HL-60 (cell line): ENCODE results near the gene EML2.

ENCODE experiments used
- DNase-seq, 2 experiments: peaks; one replicate each; pipeline ENCODE4 v3.0.0-alpha.2; 2010 to 2020; ENCODE audit warnings: low read depth in 1 of 2, low spot score in 1 of 2
- H3K27ac ChIP-seq: fragments of 250-450 bp; sonication (Bioruptor Pico); replicated peaks from 2 replicates; pipeline ENCODE4 v1.5.1; 2020; ENCODE audit warnings: mild to moderate bottlenecking, moderate library complexity
- H3K27me3 ChIP-seq: fragments of 250-450 bp; sonication (Bioruptor Pico); 2 replicates; pipeline ENCODE4 v1.5.1; 2021; ENCODE audit warnings: mild to moderate bottlenecking, moderate library complexity; ENCODE audit not compliant: insufficient read depth, poor library complexity, severe bottlenecking
- H3K4me3 ChIP-seq: replicated peaks from 2 replicates; pipeline ENCODE4 v1.5.1; 2011; ENCODE audit warnings: mild to moderate bottlenecking, control low read depth, low read length; ENCODE audit not compliant: insufficient read depth
- CTCF ChIP-seq: IDR thresholded peaks from one replicate; pipeline ENCODE4 v1.5.1; 2011; ENCODE audit warnings: low read length, control low read depth, inconsistent platforms; ENCODE audit not compliant: insufficient read depth
- GABPA ChIP-seq: IDR thresholded peaks from 2 replicates; pipeline ENCODE4 v1.6.1; 2012; ENCODE audit warnings: low read depth
- POLR2AphosphoS5 ChIP-seq: IDR thresholded peaks from 2 replicates; pipeline ENCODE4 v1.6.1; 2012; ENCODE audit warnings: low read depth
- REST ChIP-seq: IDR thresholded peaks from 2 replicates; pipeline ENCODE4 v1.6.1; 2012; ENCODE audit warnings: low read depth; ENCODE audit not compliant: insufficient replicate concordance
- SPI1 ChIP-seq: IDR thresholded peaks from 2 replicates; pipeline ENCODE4 v1.6.1; 2012; ENCODE audit warnings: low read depth, mild to moderate bottlenecking, borderline replicate concordance

EML2 gene

GRCh38 chr19:45676851-45677263 lies 37.7 kb upstream of the EML2 start:
- TF ChIP-seq POLR2AphosphoS5 (no peak), SPI1 (no peak), CTCF (no peak), GABPA (no peak), REST (no peak)
- DNase-seq, result no peak
- Histone ChIP-seq H3K27ac (no peak overlapping the region), H3K4me3 (no peak overlapping the region), H3K27me3 (peaks cover 5% of the 10 kb centered on the region)

DNA sequence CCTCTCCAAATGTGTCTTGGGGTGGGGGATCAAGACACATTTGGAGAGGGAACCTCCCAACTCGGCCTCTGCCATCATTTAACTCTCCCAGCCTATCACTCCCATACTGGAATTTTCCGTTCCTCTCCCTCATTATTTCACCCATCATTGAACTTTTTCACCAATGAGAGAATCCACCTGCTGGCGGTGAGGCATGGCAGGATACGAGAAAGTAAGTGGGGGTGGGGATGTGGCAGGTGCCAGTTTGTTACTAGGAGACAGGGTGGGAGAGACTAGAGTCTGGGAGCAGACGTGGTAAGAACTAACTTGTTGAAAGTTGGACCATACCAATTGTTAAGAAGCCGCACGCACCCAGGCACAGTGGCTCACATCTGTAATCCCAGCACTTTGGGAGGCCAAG lies 35.7 kb upstream of the EML2 start:
- H3K27ac ChIP-seq, result no peak overlapping the region
- no peak for DNase-seq
- peaks cover 14% of the 10 kb centered on the region for H3K27me3 ChIP-seq
- TF ChIP-seq SPI1 (no peak), POLR2AphosphoS5 (no peak), CTCF (no peak), REST (no peak), GABPA (no peak)
- H3K4me3 ChIP-seq, result no peak overlapping the region

DNA sequence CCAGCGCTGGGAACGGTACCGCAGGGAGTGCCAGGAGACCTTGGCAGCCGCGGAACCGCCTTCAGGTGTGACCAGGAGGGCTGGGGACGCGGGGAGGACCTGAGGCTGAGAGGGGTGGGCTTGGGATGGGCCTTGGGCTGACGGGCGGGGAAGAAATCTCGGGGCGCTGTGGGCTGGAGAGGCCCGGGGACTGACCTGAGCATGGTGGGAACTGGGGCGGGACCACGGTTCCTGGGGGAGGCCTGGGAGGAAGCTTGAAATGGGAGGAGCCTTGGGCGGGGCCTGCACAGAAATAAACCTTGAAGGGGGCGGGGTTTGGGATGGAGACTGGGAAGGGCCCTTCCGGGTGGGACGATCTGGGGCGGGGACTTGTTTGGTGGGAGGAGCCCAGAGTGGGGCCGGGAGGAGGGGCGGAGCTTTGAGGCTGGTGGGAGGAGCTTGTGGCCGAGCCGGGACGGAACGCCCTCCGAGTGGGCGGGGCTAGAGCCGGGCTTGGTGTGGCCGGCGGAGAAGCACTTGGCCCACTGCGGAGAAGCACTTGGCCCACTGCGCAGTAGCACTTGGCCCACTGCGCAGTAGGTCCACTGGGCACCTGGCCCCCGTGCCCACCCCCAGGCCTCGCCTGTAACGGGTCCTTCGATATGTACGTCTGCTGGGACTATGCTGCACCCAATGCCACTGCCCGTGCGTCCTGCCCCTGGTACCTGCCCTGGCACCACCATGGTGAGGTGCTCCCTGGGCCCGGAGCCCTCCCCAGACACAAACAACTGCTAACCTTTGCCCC lies 31.7 kb upstream of the EML2 start:
- peaks cover 17% of the 10 kb centered on the region for H3K27me3 ChIP-seq
- no peak overlapping the region for H3K27ac ChIP-seq
- TF ChIP-seq GABPA, result no peak
- TF ChIP-seq SPI1, result no peak
- no peak for TF ChIP-seq POLR2AphosphoS5
- TF ChIP-seq CTCF, result no peak
- no peak overlapping the region for H3K4me3 ChIP-seq
- DNase-seq, result peak in 1 of 2 experiments; percentile 43
